GM12891 (cell line): ENCODE results near the gene AGT.
"Not testable (repeated sequence)": the region's sequence is repeated elsewhere in the genome, so short reads cannot be mapped to it uniquely, and the experiment has no call there.

Source experiments
- DNase-seq: peaks from one replicate; pipeline ENCODE4 v3.0.0; 2011; ENCODE audit warnings: low spot score; ENCODE audit not compliant: insufficient read length
- FAIRE-seq: peaks from 2 replicates; lab custom pipeline; 2011; peaks lifted over from hg19 to GRCh38; lab: Jason Lieb, UNC
- PAX5 ChIP-seq: IDR thresholded peaks from 2 replicates; pipeline ENCODE4 v1.6.1; 2011; ENCODE audit warnings: low read length, moderate library complexity, mild to moderate bottlenecking; ENCODE audit not compliant: insufficient read depth, severe bottlenecking
- POLR2A ChIP-seq: IDR thresholded peaks from 2 replicates; pipeline ENCODE4 v1.6.1; 2011; ENCODE audit warnings: low read depth, low read length, control low read depth
- POLR2AphosphoS5 ChIP-seq: IDR thresholded peaks from 2 replicates; pipeline ENCODE4 v1.6.1; 2011; ENCODE audit warnings: low read depth, low read length, control low read depth
- POU2F2 ChIP-seq: IDR thresholded peaks from 2 replicates; pipeline ENCODE4 v1.6.1; 2011; ENCODE audit warnings: low read depth, mild to moderate bottlenecking, control low read depth, low read length, moderate library complexity
- SPI1 ChIP-seq: IDR thresholded peaks from 2 replicates; pipeline ENCODE4 v1.6.1; 2011; ENCODE audit warnings: low read depth, low read length, control low read depth
- TAF1 ChIP-seq: IDR thresholded peaks from 2 replicates; pipeline ENCODE4 v1.6.1; 2011; ENCODE audit warnings: low read depth, low read length, control low read depth

The AGT gene

DNA sequence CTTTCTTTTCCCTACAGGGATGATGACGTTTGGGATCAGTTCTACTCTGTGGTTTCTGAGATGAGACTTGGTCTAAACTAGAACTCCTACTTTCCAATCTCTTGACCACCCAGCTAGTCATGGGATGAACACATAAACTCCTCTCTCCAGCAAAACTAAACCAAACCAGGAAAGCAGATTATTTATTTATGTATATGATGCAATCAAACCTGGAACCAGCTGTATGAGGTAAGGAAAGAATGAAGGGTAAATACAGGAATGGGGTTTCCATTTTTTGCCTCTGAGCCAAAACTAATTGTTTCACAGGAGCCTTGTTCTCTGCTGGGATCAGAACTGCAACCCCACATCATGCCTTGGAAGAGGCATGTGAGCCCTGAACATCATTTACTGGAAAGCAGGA, 3.3 kb upstream of the AGT start:
- DNase-seq: no peak
- TF ChIP-seq TAF1 (no peak), POLR2AphosphoS5 (no peak), PAX5 (no peak), SPI1 (no peak), POLR2A (no peak), POU2F2 (no peak)
- no peak for FAIRE-seq

DNA sequence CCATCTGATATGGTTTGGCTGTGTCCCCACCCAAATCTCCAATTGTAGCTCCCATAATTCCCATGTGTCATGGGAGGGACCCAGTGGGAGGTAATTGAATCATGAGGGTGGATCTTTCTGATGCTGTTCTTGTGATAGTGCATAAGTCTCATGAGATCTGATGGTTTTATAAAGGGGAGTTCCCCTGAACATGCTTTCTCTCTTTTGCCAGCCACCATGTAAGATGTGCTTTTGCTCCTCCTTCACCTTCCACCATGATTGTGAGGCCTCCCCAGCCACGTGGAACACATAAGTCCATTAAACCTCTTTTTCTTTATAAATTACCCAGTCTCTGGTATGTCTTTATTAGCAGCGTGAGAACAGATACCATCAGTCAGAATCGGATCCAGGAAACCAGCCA, 2.5 kb upstream of the AGT start:
- DNase-seq, FAIRE-seq: not testable (repeated sequence)

DNA sequence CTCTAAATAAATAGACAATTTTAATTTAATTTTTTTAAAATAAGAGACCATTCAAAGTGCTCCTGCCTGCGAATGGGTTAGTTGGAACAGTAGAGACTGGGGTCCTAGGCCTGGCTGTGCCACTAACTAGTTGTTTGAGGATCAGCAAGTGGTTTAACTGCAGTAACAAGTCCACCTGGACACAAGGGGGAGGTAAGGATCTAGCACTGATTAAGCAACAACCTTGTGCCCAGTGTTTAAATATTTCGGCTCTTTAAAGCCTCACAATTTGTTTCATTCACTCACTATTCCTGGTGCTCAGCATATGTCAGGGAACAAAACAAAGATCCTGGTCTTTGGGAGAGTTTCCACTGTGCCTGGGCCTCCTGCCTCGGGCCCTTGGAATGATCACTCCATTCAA, 1.6 kb upstream of the AGT start:
- TF ChIP-seq TAF1 (no peak), PAX5 (no peak), POLR2AphosphoS5 (no peak), POLR2A (no peak), POU2F2 (no peak), SPI1 (no peak)
- FAIRE-seq: no peak
- DNase-seq: no peak

DNA sequence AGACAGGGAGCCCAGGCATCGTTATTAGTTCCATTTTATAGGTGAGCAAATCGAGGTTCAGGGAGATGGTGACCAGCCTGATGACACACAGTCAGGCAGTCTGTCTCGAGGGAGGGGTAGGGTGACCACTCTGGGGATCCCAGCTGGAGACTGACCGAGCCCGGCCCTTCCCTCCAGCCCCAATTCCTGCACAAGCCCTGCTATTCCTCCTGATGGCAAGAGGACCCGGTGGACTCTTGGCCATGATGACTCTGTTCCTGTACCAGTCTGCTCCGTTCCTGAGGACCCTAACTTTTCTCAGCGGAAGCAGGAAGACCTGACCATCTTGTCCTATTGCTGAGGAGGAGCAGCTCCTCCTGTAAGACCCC, 391 bp downstream of the AGT start:
- DNase-seq (no peak), FAIRE-seq (no peak)
- TF ChIP-seq POU2F2 (no peak), POLR2A (no peak), POLR2AphosphoS5 (no peak), SPI1 (no peak), PAX5 (no peak), TAF1 (no peak)

DNA sequence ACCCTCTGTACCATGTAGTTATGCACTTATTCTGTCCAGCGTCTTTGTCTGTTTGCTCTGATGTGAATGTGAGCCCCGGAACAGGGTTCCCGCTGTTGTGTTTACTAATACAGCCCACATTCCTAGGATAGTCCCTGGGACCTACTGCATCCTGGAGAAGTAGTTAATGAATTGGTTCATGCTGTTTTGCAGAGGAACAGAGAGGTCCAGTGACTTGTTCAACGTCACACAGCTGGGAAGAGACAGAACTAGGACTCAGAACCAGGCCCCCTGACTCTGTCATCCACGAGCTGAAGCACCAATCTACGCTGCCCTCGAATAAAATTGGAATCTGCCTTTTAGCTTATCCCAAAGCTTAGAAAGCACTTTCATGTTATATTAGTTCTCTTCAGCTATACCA, 784 bp downstream of the AGT start:
- no peak for TF ChIP-seq PAX5
- TF ChIP-seq POLR2AphosphoS5: no peak
- no peak for TF ChIP-seq TAF1
- TF ChIP-seq POLR2A: no peak
- TF ChIP-seq SPI1: no peak
- no peak for TF ChIP-seq POU2F2
- FAIRE-seq: no peak
- no peak for DNase-seq

DNA sequence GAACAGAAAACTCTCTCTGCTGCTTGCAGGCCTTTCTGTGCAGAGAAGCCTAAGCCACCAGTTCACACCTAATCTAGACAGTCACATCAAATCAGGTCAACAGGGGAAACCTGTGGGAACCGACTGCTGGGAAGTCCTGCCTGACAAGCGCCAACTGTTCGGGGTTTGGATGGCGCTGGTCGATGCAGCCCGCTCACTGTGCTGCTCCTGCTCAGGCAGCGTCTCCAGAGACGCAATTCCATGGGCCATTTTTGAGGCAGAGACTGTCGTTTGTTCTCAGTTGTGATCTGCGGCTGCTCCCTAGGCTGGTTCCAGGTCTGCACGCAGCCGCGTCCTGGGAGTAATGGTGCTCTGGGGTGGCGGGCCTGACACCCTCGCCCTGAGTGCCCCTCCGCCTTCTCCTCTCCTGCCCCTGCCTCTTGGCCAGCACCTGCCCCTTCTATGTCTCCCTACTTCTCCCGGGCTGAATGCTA, 1.4 kb downstream of the AGT start:
- TF ChIP-seq SPI1 (no peak), POLR2A (no peak), POU2F2 (no peak), PAX5 (no peak), TAF1 (no peak), POLR2AphosphoS5 (no peak)
- DNase-seq (no peak), FAIRE-seq (no peak)

DNA sequence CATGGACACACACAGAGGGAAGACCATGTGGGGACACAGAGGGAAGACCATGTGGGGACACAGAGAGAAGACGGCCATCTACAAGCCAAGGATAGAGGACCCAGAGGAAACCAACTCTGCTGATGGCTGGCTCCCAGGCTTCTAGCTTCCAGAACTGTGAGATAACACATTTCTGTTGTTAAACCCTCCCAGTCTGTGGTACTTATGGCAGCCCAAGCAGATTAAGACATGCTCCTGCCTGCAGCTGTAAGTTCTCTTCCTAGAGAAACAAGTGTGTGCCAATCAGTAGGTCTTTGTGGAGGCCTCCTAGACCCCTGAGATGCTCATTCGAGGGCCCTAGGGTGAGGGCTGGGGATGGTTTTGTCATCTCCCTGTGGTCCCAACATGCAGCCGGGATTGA, 2.7 kb downstream of the AGT start:
- FAIRE-seq: no peak
- TF ChIP-seq PAX5 (no peak), POLR2A (no peak), POLR2AphosphoS5 (no peak), POU2F2 (no peak), SPI1 (no peak)
- no peak for DNase-seq

DNA sequence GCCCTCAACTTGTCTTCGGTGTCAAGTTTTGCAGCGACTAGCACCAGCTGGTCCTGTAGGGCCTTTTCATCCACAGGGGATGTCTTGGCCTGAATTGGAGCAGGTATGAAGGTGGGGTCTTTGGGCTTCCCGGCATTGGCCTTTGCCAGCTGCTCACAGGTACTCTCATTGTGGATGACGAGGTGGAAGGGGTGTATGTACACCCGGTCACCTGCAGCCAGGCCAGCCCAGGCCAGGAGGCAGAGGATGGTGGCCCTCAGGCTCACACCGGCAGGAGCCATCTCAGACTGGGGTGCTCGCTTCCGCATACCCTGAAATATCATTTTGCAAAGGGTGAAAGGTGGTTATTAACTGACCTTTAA, 3.4 kb downstream of the AGT start:
- FAIRE-seq (no peak), DNase-seq (no peak)
- TF ChIP-seq POU2F2 (no peak), POLR2AphosphoS5 (no peak), PAX5 (no peak)

DNA sequence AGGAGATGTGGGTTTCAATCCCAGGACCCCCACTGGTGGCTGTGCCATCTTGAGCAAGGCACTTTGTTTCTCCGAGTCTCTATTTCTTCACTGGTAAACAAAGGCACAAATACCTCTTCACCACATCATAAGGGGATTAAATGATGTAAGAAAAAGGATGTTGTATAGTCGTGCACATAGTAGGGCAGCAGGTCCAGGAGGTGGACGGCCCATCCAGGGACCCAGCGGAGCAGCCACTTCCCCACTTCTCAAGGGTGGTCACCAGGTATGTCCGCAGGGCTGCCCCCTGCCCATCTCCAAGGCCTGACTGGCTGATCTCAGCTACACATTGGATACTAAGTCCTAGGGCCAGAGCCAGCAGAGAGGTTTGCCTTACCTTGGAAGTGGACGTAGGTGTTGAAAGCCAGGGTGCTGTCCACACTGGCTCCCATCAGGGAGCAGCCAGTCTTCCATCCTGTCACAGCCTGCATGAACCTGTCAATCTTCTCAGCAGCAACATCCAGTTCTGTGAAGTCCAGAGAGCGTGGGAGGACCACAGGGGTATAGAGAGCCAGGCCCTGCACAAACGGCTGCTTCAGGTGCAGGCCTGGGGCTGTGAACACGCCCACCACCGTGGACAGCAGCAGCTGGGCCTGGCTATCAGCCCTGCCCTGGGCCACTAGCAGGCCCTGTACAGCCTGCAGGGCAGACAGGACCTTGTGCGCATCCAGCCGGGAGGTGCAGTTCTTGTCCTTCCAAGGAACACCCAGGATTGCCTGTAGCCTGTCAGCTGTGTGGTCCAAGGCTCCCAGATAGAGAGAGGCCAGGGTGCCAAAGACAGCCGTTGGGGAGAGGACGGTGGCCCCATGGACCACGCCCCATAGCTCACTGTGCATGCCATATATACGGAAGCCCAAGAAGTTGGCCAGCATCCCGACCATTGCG, 4.0 kb downstream of the AGT start:
- FAIRE-seq (no peak), DNase-seq (no peak)
- no peak for TF ChIP-seq TAF1
- no peak for TF ChIP-seq SPI1
- no peak for TF ChIP-seq PAX5
- TF ChIP-seq POU2F2: no peak
- no peak for TF ChIP-seq POLR2A
- TF ChIP-seq POLR2AphosphoS5: no peak

DNA sequence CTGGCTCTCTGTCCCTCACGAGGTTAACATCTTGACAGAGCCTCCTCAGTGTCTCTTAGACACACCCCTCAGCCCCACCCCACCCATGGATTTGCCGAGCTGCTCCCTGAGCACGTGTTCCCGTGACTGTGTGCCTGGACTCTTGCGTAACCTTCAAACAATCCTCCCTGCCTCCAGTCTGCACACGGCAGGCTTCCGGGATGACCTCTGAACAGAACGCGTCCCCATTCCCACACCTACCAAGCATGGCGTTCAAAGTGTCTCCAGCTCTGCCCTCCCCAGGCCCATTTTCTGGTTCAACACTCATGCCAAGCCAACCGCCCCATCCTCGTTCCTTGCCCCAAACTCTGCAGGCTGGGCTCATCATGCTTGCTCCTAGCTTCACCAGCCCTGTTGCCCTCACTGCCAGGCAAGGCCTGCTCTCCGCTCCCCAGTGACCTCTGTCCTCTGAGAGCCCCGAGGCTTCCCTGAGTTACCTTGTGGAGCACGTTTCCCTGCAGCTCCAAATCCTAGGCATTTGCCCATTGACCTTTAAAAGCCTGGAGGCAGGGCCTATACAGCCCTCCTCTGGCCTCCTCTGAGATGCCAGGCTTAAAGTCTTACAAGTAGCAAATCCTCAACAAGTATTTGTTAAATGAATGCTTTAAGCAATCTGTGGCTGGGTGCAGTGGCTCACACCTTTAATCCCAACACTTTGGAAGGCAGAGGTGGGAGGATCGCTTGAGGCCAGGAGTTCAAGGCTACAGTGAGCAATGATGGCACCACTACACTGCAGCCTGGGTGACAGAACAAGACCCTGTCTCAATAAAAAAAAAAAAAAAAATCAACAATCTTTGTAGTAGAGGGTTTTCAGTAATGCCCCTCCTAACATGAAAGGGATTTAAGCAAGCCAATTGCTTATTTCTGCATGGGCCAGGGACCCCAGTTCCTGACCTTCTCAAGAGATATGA, 5.0 kb downstream of the AGT start:
- DNase-seq (no peak), FAIRE-seq (no peak)
- TF ChIP-seq SPI1 (no peak), POLR2A (no peak), POLR2AphosphoS5 (no peak), POU2F2 (no peak), PAX5 (no peak)
